GM19452 (cell line): Measurements from ENCODE around the gene RNF150.

Source experiments
- ATAC-seq: cut with Tn5 transposase; IDR thresholded peaks from one replicate; pipeline ENCODE4 v1.9.1; 2021; ENCODE audit not compliant: unreplicated experiment

RNF150 gene

GRCh38 chr4:140869446-140869845 lies 263.8 kb downstream of the RNF150 start:
- ATAC-seq, result no peak

- ATAC-seq, result no peak
Observed at GRCh38 chr4:140867356-140867755, 265.9 kb downstream of the RNF150 start.

- no peak for ATAC-seq
Observed at GRCh38 chr4:140866492-140867005, 266.7 kb downstream of the RNF150 start.

- ATAC-seq, result no peak
Observed at GRCh38 chr4:140865253-140866217, 267.7 kb downstream of the RNF150 start.

GRCh38 chr4:140863197-140863596 lies 270.1 kb downstream of the RNF150 start:
- ATAC-seq, result no peak

- ATAC-seq, result no peak
Observed at GRCh38 chr4:140862177-140862442, 271.2 kb downstream of the RNF150 start.

GRCh38 chr4:140861359-140862176 lies 271.7 kb downstream of the RNF150 start:
- peak; percentile 73 for ATAC-seq

GRCh38 chr4:140858897-140859296 lies 274.4 kb downstream of the RNF150 start:
- no peak for ATAC-seq

GRCh38 chr4:140857111-140857510 lies 276.2 kb downstream of the RNF150 start:
- ATAC-seq, result no peak

GRCh38 chr4:140856621-140857062 lies 276.6 kb downstream of the RNF150 start:
- no peak for ATAC-seq

- no peak for ATAC-seq
Observed at GRCh38 chr4:140854168-140854567, 279.1 kb downstream of the RNF150 start.

- ATAC-seq, result no peak
Observed at GRCh38 chr4:140851804-140852203, 281.5 kb downstream of the RNF150 start.

- peak; percentile 95 for ATAC-seq
Observed at GRCh38 chr4:140851032-140851636, 282.1 kb downstream of the RNF150 start.

- ATAC-seq, result no peak
Observed at GRCh38 chr4:140849526-140849925, 283.7 kb downstream of the RNF150 start.

GRCh38 chr4:140846736-140847135 lies 286.5 kb downstream of the RNF150 start:
- no peak for ATAC-seq

GRCh38 chr4:140844061-140844460 lies 289.2 kb downstream of the RNF150 start:
- ATAC-seq, result no peak

- no peak for ATAC-seq
Observed at GRCh38 chr4:140841186-140841585, 292.1 kb downstream of the RNF150 start.

- no peak for ATAC-seq
Observed at GRCh38 chr4:140839888-140840790, 293.1 kb downstream of the RNF150 start.

GRCh38 chr4:140839406-140839805 lies 293.9 kb downstream of the RNF150 start:
- no peak for ATAC-seq

GRCh38 chr4:140837736-140838135 lies 295.5 kb downstream of the RNF150 start:
- no peak for ATAC-seq
